GM23338 (cell line): ENCODE results near the gene LDHAL6A.

Experiments used
- CREB1 ChIP-seq: fragments of 250-450 bp; sonication (Bioruptor Pico); IDR thresholded peaks from 2 replicates; pipeline ENCODE4 v1.5.0; 2020; ENCODE audit warnings: low read depth, mild to moderate bottlenecking, moderate library complexity
- CTCF ChIP-seq, 2 experiments: fragments of 200-600 bp in 1 of 2; sonication (generic) in 1 of 2; conservative IDR thresholded peaks; 2 replicates each; pipeline versions ENCODE4 v1.5.1 to v1.6.1; 2016 to 2017; ENCODE audit warnings: antibody characterized with exemption in 2 of 2, low read depth in 2 of 2, mild to moderate bottlenecking in 2 of 2, moderate library complexity in 1 of 2
- EZH2 ChIP-seq: fragments of 200-600 bp; sonication (generic); IDR thresholded peaks from one replicate; pipeline ENCODE4 v1.8.0; 2017; ENCODE audit warnings: antibody characterized with exemption, mild to moderate bottlenecking, low read depth; ENCODE audit not compliant: unreplicated experiment
- JUNB ChIP-seq: IDR thresholded peaks from one replicate; pipeline ENCODE4 v1.6.1; 2016; ENCODE audit warnings: antibody characterized with exemption; ENCODE audit not compliant: unreplicated experiment
- POLR2AphosphoS5 ChIP-seq: IDR thresholded peaks from 2 replicates; pipeline ENCODE4 v1.6.1; 2016; ENCODE audit warnings: antibody characterized with exemption, low read depth
- ZNF462 ChIP-seq: fragments of 250-450 bp; sonication (Bioruptor Pico); IDR thresholded peaks from 2 replicates; pipeline ENCODE4 v1.5.0; 2020; ENCODE audit warnings: mild to moderate bottlenecking, moderate library complexity

- TF ChIP-seq CTCF (conservative IDR thresholded peaks at IDR 0.05; ENCODE audit: low read depth in 2 of 2), result no peak
- TF ChIP-seq ZNF462 (CRISPR knock-in tag), result no peak
- no peak for TF ChIP-seq JUNB
- TF ChIP-seq EZH2, result no peak
- no peak for TF ChIP-seq CREB1 (CRISPR knock-in tag)
- no peak for TF ChIP-seq POLR2AphosphoS5
Observed at GRCh38 chr11:18485913-18486528, 30.4 kb downstream of the LDHAL6A start.
